ENCODE data around the gene PIGU.

DNA sequence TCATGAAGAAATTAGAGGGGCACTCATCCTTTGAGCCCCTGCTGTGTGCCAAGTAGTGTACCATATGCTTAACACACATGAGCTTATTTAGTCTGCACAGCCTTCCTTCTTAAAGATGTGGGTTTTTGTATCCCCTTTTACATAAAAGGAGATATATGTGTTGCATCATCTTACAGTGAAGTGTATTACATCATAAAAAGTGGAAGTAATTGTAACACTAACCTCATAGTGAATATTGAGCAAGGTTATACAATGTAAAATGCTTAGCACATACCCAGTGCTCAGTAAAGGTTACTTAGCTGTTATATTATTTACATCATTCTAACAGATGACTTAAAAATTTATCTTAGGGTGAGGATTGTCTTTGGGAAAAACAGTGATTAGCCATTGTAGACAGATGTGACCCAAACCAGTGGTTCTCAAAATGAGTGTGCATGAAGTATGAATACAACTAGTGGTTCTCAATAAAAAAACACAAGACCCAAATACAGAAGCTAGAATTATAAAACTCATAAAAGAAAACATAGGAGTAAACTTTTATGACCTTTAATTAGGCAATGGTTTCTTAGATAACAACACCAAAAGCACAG is 3.8 kb upstream of the PIGU start:
- TF ChIP-seq, protein P1, sequence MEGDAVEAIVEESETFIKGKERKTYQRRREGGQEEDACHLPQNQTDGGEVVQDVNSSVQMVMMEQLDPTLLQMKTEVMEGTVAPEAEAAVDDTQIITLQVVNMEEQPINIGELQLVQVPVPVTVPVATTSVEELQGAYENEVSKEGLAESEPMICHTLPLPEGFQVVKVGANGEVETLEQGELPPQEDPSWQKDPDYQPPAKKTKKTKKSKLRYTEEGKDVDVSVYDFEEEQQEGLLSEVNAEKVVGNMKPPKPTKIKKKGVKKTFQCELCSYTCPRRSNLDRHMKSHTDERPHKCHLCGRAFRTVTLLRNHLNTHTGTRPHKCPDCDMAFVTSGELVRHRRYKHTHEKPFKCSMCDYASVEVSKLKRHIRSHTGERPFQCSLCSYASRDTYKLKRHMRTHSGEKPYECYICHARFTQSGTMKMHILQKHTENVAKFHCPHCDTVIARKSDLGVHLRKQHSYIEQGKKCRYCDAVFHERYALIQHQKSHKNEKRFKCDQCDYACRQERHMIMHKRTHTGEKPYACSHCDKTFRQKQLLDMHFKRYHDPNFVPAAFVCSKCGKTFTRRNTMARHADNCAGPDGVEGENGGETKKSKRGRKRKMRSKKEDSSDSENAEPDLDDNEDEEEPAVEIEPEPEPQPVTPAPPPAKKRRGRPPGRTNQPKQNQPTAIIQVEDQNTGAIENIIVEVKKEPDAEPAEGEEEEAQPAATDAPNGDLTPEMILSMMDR (IDR thresholded peaks at IDR 0.05) = no peak
- no peak for TF ChIP-seq ZFX (IDR thresholded peaks at IDR 0.05; ENCODE audit: borderline replicate concordance)
